ENCODE data around the gene PTPRD.

- TF ChIP-seq POLR2A (IDR thresholded peaks at IDR 0.05; ENCODE audit: low read depth, low read length): no peak
- no peak for TF ChIP-seq POLR2AphosphoS5 (IDR thresholded peaks at IDR 0.05; ENCODE audit: low read depth, low read length)
- no peak for TF ChIP-seq TAF1 (IDR thresholded peaks at IDR 0.05; ENCODE audit: borderline replicate concordance, low read depth, low read length)
Measured at GRCh38 chr9:8304720-8305119, 2308.1 kb downstream of the PTPRD start.

Data from GM12892 (cell line).